ENCODE measurements around the gene PTH2R. TPM values are rescaled to one million over a fixed set of nuclear protein-coding genes. Genes with fewer than 3 reads are reported as not detected.

PTH2R gene
- total and polyA plus RNA-seq, 4 donors = 0.01 to 1.5 (median 0.08) TPM; not detected in 1

DNA sequence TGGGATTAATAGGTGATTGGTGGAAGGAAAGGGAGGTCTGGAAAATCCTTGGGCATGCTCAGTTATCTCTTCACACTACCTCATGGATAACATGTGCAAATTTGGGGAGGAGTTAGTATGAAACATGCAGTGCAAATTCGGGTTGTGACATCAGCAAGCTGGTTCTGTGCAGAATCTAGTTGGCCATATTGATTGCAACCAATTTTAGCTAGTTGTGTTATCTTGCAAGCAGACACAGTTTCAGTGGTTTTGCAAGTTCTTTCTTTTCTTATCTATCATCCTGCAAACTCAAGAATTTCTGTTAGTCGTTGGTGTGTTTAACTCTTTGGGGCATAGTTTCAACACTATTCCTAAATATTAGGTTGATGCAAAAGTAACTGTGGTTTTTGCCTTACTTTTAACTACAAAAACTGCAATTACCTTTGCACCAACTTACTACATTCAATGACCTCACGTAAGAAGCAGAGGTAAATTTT is 135.4 kb downstream of the PTH2R start:
- TF ChIP-seq RAD21 (IDR thresholded peaks at IDR 0.05) (no peak), EGR1 (IDR thresholded peaks at IDR 0.05; ENCODE audit: low read depth in 2 of 2) (no peak), JUND (IDR thresholded peaks at IDR 0.05) (no peak), CTCF (IDR thresholded peaks at IDR 0.05; ENCODE audit: low read depth, low read length, missing input control) (no peak), YY1 (IDR thresholded peaks at IDR 0.05) (no peak), HNF4A (conservative IDR thresholded peaks at IDR 0.05) (no peak), RXRA (IDR thresholded peaks at IDR 0.05) (no peak), TAF1 (conservative IDR thresholded peaks at IDR 0.05) (no peak), NR2F2 (IDR thresholded peaks at IDR 0.05) (no peak)
- Histone ChIP-seq H3K9me3 (ENCODE audit: control insufficient read depth in 4 of 4, low read length in 3 of 4) (no peaks in the 10 kb centered on the region), H3K36me3 (ENCODE audit: control insufficient read depth in 4 of 4, insufficient read depth in 3 of 4, low read depth in 1 of 4, low read length in 3 of 4) (no peaks in the 10 kb centered on the region), H3K9ac (ENCODE audit: low read depth in 1 of 2, low read length in 2 of 2) (no peak overlapping the region), H3K27ac (ENCODE audit: low read depth in 1 of 2, low read length in 2 of 2) (no peak overlapping the region), H3K27me3 (ENCODE audit: control insufficient read depth in 4 of 4, insufficient read depth in 4 of 4, low read length in 3 of 4) (peaks cover 0 to 3% (median 0%) of the 10 kb centered on the region in 4 donors), H3K4me3 (ENCODE audit: low read depth in 1 of 3, low read length in 3 of 3) (no peak overlapping the region), H3K4me1 (ENCODE audit: control insufficient read depth in 4 of 4, insufficient read depth in 4 of 4, low read length in 3 of 4) (no peaks in the 10 kb centered on the region)
- 32% methylated on average over 3 of the region's 3 CpGs for WGBS
- no peak for DNase-seq (ENCODE audit: low spot score)

DNA sequence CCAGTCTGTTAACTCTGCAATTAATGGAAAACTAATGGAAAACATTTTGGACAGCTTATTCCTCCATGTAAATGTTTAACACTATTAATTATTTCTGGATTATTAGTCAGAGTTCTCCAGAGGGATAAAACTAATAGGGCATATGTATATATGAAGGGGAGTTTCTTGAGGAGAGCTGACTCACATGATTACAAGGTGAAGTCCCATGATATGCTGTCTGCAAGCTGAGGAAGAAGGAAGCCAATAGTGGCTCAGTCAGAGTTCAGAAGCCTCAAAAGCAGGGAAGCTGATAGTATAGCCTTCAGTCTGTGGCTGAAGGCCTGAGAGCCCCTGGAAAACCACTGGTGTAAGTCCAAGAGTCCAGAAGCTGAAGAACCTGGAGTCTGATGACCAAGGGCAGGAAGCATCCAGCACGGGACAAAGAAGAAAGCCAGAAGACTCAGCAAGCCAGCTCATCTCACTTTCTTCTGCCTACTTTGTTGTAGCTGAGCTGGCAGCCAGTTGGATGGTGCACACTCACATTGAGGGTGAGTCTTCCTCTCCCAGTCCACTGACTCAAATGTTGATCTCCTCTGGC is 136.0 kb downstream of the PTH2R start:
- DNase-seq (ENCODE audit: low spot score) = no peak

More for the DNA sequence above, 136.0 kb downstream of the PTH2R start:
- no peak for TF ChIP-seq NR2F2 (IDR thresholded peaks at IDR 0.05)
- TF ChIP-seq MAX (IDR thresholded peaks at IDR 0.05) = no peak
- TF ChIP-seq GABPA (IDR thresholded peaks at IDR 0.05 in 1 of 2, conservative IDR thresholded peaks at IDR 0.05 in 1 of 2) = no peak
- no peak for TF ChIP-seq JUND (IDR thresholded peaks at IDR 0.05)
- TF ChIP-seq HNF4A (conservative IDR thresholded peaks at IDR 0.05) = no peak
- no peak for TF ChIP-seq CTCF (IDR thresholded peaks at IDR 0.05; ENCODE audit: low read depth, low read length, missing input control)
- H3K36me3 ChIP-seq (ENCODE audit: control insufficient read depth in 4 of 4, insufficient read depth in 3 of 4, low read depth in 1 of 4, low read length in 3 of 4) = no peaks in the 10 kb centered on the region
- no peaks in the 10 kb centered on the region for H3K4me1 ChIP-seq (ENCODE audit: control insufficient read depth in 4 of 4, insufficient read depth in 4 of 4, low read length in 3 of 4)
- no peak overlapping the region for H3K27ac ChIP-seq (ENCODE audit: low read depth in 1 of 2, low read length in 2 of 2)
- no peaks in the 10 kb centered on the region for H3K9me3 ChIP-seq (ENCODE audit: control insufficient read depth in 4 of 4, low read length in 3 of 4)
- no peak overlapping the region for H3K4me3 ChIP-seq (ENCODE audit: low read depth in 1 of 3, low read length in 3 of 3)
- 76% methylated on average over 1 of the region's 1 CpG for WGBS
- H3K27me3 ChIP-seq (ENCODE audit: control insufficient read depth in 4 of 4, insufficient read depth in 4 of 4, low read length in 3 of 4) = peaks cover 0 to 3% (median 0%) of the 10 kb centered on the region in 4 donors
- no peak overlapping the region for H3K9ac ChIP-seq (ENCODE audit: low read depth in 1 of 2, low read length in 2 of 2)

Other genes starting within 250 kb of the PTH2R start
- gene CRYGA, start 243.2 kb upstream of the PTH2R start, total RNA-seq = not detected
- gene CRYGA, start 243.2 kb upstream of the PTH2R start, polyA plus RNA-seq = not detected
- not detected for gene C2orf80, start 216.8 kb upstream of the PTH2R start, total RNA-seq
- gene C2orf80, start 216.8 kb upstream of the PTH2R start, polyA plus RNA-seq = not detected
- 100 to 1,000 TPM; 144 to 188 TPM for gene IDH1, start 151.7 kb upstream of the PTH2R start, total RNA-seq
- 100 to 1,000 TPM; 134 to 140 TPM for gene IDH1, start 151.7 kb upstream of the PTH2R start, polyA plus RNA-seq
- gene PIKFYVE, start 140.5 kb upstream of the PTH2R start, total RNA-seq = 10 to 100 TPM; 14.0 to 23.1 TPM
- 1 to 10 TPM; 3.5 to 4.2 TPM for gene PIKFYVE, start 140.5 kb upstream of the PTH2R start, polyA plus RNA-seq